HS-5 (cell line): ENCODE data around the gene EXOSC10.
"Not testable (repeated sequence)": the region's sequence is repeated elsewhere in the genome, so short reads cannot be mapped to it uniquely, and the experiment has no call there.

ENCODE experiments used
- DNase-seq: peaks from one replicate; pipeline ENCODE4 v3.0.0-alpha.2; 2012; ENCODE audit warnings: low read depth

Gene EXOSC10

GRCh38 chr1:11061652-11062365, 37.9 kb downstream of the EXOSC10 start:
- no peak for DNase-seq

GRCh38 chr1:11059968-11060830, 39.5 kb downstream of the EXOSC10 start, which contains the start of gene SRM:
Gene SRM, minus strand, starts transcription at chr1:11060018. Its CDS starts 75 bp downstream, at chr1:11059943.
- peak; percentile 68 for DNase-seq

- no peak for DNase-seq
Measured at GRCh38 chr1:11059155-11059967, 40.3 kb downstream of the EXOSC10 start.

GRCh38 chr1:11058595-11059154, 41.0 kb downstream of the EXOSC10 start:
- DNase-seq: no peak

GRCh38 chr1:11058026-11058425, 41.6 kb downstream of the EXOSC10 start:
- DNase-seq: no peak

- DNase-seq: no peak
Measured at GRCh38 chr1:11057477-11057876, 42.2 kb downstream of the EXOSC10 start.

GRCh38 chr1:11056504-11056903, 43.2 kb downstream of the EXOSC10 start:
- DNase-seq: no peak

- no peak for DNase-seq
Measured at GRCh38 chr1:11055676-11056075, 44.0 kb downstream of the EXOSC10 start.

- DNase-seq: no peak
Measured at GRCh38 chr1:11054666-11055065, 45.0 kb downstream of the EXOSC10 start.

- no peak for DNase-seq
Measured at GRCh38 chr1:11054181-11054580, 45.5 kb downstream of the EXOSC10 start.

- no peak for DNase-seq
Measured at GRCh38 chr1:11053758-11054137, 45.9 kb downstream of the EXOSC10 start.

GRCh38 chr1:11052839-11053757, 46.6 kb downstream of the EXOSC10 start:
- DNase-seq: no peak

GRCh38 chr1:11051781-11052511, 47.7 kb downstream of the EXOSC10 start:
- no peak for DNase-seq

GRCh38 chr1:11051121-11051520, 48.5 kb downstream of the EXOSC10 start:
- DNase-seq: not testable (repeated sequence)

- DNase-seq: no peak
Measured at GRCh38 chr1:11046625-11047365, 52.9 kb downstream of the EXOSC10 start, which contains the start of gene MASP2. Gene MASP2, minus strand, starts transcription at chr1:11047239. Its CDS starts 32 bp downstream, at chr1:11047207.

- no peak for DNase-seq
Measured at GRCh38 chr1:11046270-11046566, 53.5 kb downstream of the EXOSC10 start.

- DNase-seq: no peak
Measured at GRCh38 chr1:11045428-11046269, 54.0 kb downstream of the EXOSC10 start.

- no peak for DNase-seq
Measured at GRCh38 chr1:11044849-11045427, 54.7 kb downstream of the EXOSC10 start.
